Activated CD8-positive, alpha-beta T cell treated with anti-CD3 and anti-CD28 coated beads for 36 hours (primary cell): Measurements from ENCODE around the gene DPF3. TPM values are rescaled to one million over a fixed set of nuclear protein-coding genes. Genes with fewer than 3 reads are reported as not detected.

Source experiments
- ATAC-seq: fragments of 200-7000 bp; cut with Tn5 transposase; one replicate; pipeline ENCODE4 v1.10.0; 2021; ENCODE audit warnings: mild to moderate bottlenecking, moderate library complexity
- CTCF ChIA-PET: fragments of 350-600 bp; sonication (Branson Sonifier 250); formaldehyde crosslinking; loops from one replicate; lab custom pipeline; 2021; ENCODE audit warnings: antibody characterized with exemption; lab: Charles Lee
- POLR2A ChIA-PET: fragments of 350-600 bp; sonication (Branson Sonifier 250); formaldehyde crosslinking; loops from one replicate; lab custom pipeline; 2021; ENCODE audit warnings: antibody characterized with exemption; lab: Charles Lee
- DNase-seq: peaks from one replicate; pipeline ENCODE4 v3.0.0-alpha.2; 2020
- H3K27ac Mint-ChIP-seq: one replicate; pipeline ENCODE4 v1.8.0; 2021; ENCODE audit warnings: mild to moderate bottlenecking, mixed read lengths
- H3K27me3 Mint-ChIP-seq: one replicate; pipeline ENCODE4 v1.8.0; 2021; ENCODE audit warnings: mixed read lengths
- H3K36me3 Mint-ChIP-seq: one replicate; pipeline ENCODE4 v1.8.0; 2021; ENCODE audit warnings: low read depth, mixed read lengths
- H3K4me1 Mint-ChIP-seq: one replicate; pipeline ENCODE4 v1.8.0; 2021; ENCODE audit warnings: low read depth, mixed read lengths
- H3K4me3 Mint-ChIP-seq: one replicate; pipeline ENCODE4 v1.8.0; 2021; ENCODE audit warnings: mild to moderate bottlenecking, moderate library complexity, mixed read lengths
- H3K9me3 Mint-ChIP-seq: one replicate; pipeline ENCODE4 v1.8.0; 2021; ENCODE audit warnings: mixed read lengths
- CTCF ChIP-seq: fragments of 200-600 bp; IDR thresholded peaks from one replicate; pipeline ENCODE4 v1.8.0; 2022; ENCODE audit warnings: antibody characterized with exemption, mild to moderate bottlenecking
- intact Hi-C: fragments of 100-400 bp; cut with micrococcal nuclease; formaldehyde crosslinking; loops from one replicate; pipeline ENCODE4 v1.10.0; 2022
- total RNA-seq, 2 experiments: library from RNA; stranded (reverse); gene quantifications; one replicate each; pipeline ENCODE4 v1.2.3, GENCODE V29; 2021

DPF3 gene
- total RNA-seq, 2 experiments from 2014 or later, result 0.13 to 0.54 TPM

GRCh38 chr14:72605096-72605920 lies 288.6 kb downstream of the DPF3 start:
- Mint-ChIP-seq H3K4me1 (no peaks in the 10 kb centered on the region), H3K9me3 (no peaks in the 10 kb centered on the region), H3K4me3 (no peak overlapping the region), H3K27ac (no peak overlapping the region), H3K27me3 (peaks cover 4% of the 10 kb centered on the region), H3K36me3 (no peaks in the 10 kb centered on the region)
- ChIA-PET POLR2A (no interaction called here), CTCF (no interaction called here)
- ATAC-seq (no peak), DNase-seq (no peak)
- intact Hi-C loops, result no loop called here
- TF ChIP-seq CTCF, result no peak

- ATAC-seq (no peak), DNase-seq (no peak)
- no peaks in the 10 kb centered on the region for H3K9me3 Mint-ChIP-seq
- POLR2A ChIA-PET, result no interaction called here
- H3K27ac Mint-ChIP-seq, result no peak overlapping the region
- H3K4me1 Mint-ChIP-seq, result no peaks in the 10 kb centered on the region
- intact Hi-C loops, result no loop called here
- TF ChIP-seq CTCF, result no peak
- no peak overlapping the region for H3K4me3 Mint-ChIP-seq
- CTCF ChIA-PET, result no interaction called here
- H3K36me3 Mint-ChIP-seq, result no peaks in the 10 kb centered on the region
- H3K27me3 Mint-ChIP-seq, result peaks cover 5% of the 10 kb centered on the region
Measured at GRCh38 chr14:72604133-72604532, 289.8 kb downstream of the DPF3 start.

- H3K4me3 Mint-ChIP-seq, result no peak overlapping the region
- DNase-seq (no peak), ATAC-seq (no peak)
- H3K27me3 Mint-ChIP-seq, result peaks cover 7% of the 10 kb centered on the region
- CTCF ChIA-PET, result no interaction called here
- no peaks in the 10 kb centered on the region for H3K36me3 Mint-ChIP-seq
- H3K9me3 Mint-ChIP-seq, result no peaks in the 10 kb centered on the region
- POLR2A ChIA-PET, result no interaction called here
- H3K27ac Mint-ChIP-seq, result no peak overlapping the region
- H3K4me1 Mint-ChIP-seq, result no peaks in the 10 kb centered on the region
- intact Hi-C loops, result no loop called here
- TF ChIP-seq CTCF, result no peak
Measured at GRCh38 chr14:72603639-72604038, 290.3 kb downstream of the DPF3 start.

- peaks cover 20% of the 10 kb centered on the region for H3K27me3 Mint-ChIP-seq
- TF ChIP-seq CTCF, result no peak
- no peak overlapping the region for H3K27ac Mint-ChIP-seq
- POLR2A ChIA-PET, result interaction anchor here (0.9 kb wide), 1 partner anchor 79 kb away, joined by 3 read pairs; no protein-coding TSS in a partner anchor
- no peaks in the 10 kb centered on the region for H3K36me3 Mint-ChIP-seq
- peaks cover under 1% of the 10 kb centered on the region for H3K4me1 Mint-ChIP-seq
- intact Hi-C loops, result no loop called here
- CTCF ChIA-PET, result no interaction called here
- DNase-seq, result no peak
- ATAC-seq, result no peak
- H3K4me3 Mint-ChIP-seq, result no peak overlapping the region
- H3K9me3 Mint-ChIP-seq, result no peaks in the 10 kb centered on the region
Measured at GRCh38 chr14:72600551-72601330, 293.2 kb downstream of the DPF3 start.
